Progenitor cell of endocrine pancreas (in vitro differentiated cells): ENCODE data around the gene ABCA10. TPM values are rescaled to one million over a fixed set of nuclear protein-coding genes. Genes with fewer than 3 reads are reported as not detected.

Source experiments
- DNase-seq: peaks from one replicate; pipeline ENCODE4 v3.0.0; 2021; ENCODE audit warnings: low spot score; ENCODE audit not compliant: unreplicated experiment
- H3K27ac Mint-ChIP-seq: 2 replicates; pipeline ENCODE4 v1.8.0; 2021; ENCODE audit warnings: mild to moderate bottlenecking, moderate library complexity, mixed read lengths
- H3K27me3 Mint-ChIP-seq: 2 replicates; pipeline ENCODE4 v1.8.0; 2021; ENCODE audit warnings: mixed read lengths
- H3K36me3 Mint-ChIP-seq: 2 replicates; pipeline ENCODE4 v1.8.0; 2022; ENCODE audit warnings: mixed read lengths; ENCODE audit not compliant: insufficient read depth
- H3K4me1 Mint-ChIP-seq: 2 replicates; pipeline ENCODE4 v1.8.0; 2021; ENCODE audit warnings: low read depth, mixed read lengths
- H3K4me3 Mint-ChIP-seq: 2 replicates; pipeline ENCODE4 v1.8.0; 2021; ENCODE audit warnings: low read depth, mild to moderate bottlenecking, moderate library complexity, mixed read lengths
- H3K9me3 Mint-ChIP-seq: 2 replicates; pipeline ENCODE4 v1.8.0; 2021; ENCODE audit warnings: low read depth, mixed read lengths
- total RNA-seq: library from RNA; stranded (reverse); gene quantifications from 2 replicates; pipeline ENCODE4 v1.2.1, GENCODE V29; 2021
- TF ChIP-seq, protein P1 (sequence below): fragments of 200-600 bp; sonication (generic); IDR thresholded peaks from one replicate; pipeline ENCODE4 v1.5.0; 2021; ENCODE audit warnings: antibody characterized with exemption, mild to moderate bottlenecking; ENCODE audit not compliant: unreplicated experiment

ABCA10 gene
- total RNA-seq, 1 donor from 2014 or later, result 0.17 TPM

DNA sequence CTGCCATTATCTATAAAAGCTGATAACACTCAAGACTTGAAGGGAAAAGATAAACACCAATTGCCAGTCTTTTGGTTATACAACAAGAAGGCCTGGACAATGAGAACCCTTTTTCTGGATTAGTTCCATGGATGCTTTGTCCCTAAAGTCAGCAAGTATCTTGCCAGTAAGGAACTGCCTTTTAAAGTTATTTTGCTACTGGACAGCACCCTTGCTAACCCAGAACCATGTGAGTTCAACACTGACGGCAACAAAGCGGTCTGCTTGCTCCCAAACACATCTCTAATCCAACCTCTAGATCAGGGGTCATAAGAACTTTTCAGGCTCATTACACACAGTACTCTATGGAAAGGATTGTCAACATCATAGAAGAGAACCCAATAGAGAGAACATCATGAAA, 61.7 kb downstream of the ABCA10 start:
- Mint-ChIP-seq H3K27me3 (no peaks in the 10 kb centered on the region), H3K4me3 (no peak overlapping the region), H3K36me3 (no peaks in the 10 kb centered on the region), H3K27ac (no peak overlapping the region), H3K9me3 (peaks cover 13% of the 10 kb centered on the region), H3K4me1 (no peaks in the 10 kb centered on the region)
- DNase-seq, result no peak
- TF ChIP-seq, protein P1, sequence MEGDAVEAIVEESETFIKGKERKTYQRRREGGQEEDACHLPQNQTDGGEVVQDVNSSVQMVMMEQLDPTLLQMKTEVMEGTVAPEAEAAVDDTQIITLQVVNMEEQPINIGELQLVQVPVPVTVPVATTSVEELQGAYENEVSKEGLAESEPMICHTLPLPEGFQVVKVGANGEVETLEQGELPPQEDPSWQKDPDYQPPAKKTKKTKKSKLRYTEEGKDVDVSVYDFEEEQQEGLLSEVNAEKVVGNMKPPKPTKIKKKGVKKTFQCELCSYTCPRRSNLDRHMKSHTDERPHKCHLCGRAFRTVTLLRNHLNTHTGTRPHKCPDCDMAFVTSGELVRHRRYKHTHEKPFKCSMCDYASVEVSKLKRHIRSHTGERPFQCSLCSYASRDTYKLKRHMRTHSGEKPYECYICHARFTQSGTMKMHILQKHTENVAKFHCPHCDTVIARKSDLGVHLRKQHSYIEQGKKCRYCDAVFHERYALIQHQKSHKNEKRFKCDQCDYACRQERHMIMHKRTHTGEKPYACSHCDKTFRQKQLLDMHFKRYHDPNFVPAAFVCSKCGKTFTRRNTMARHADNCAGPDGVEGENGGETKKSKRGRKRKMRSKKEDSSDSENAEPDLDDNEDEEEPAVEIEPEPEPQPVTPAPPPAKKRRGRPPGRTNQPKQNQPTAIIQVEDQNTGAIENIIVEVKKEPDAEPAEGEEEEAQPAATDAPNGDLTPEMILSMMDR, result no peak

DNA sequence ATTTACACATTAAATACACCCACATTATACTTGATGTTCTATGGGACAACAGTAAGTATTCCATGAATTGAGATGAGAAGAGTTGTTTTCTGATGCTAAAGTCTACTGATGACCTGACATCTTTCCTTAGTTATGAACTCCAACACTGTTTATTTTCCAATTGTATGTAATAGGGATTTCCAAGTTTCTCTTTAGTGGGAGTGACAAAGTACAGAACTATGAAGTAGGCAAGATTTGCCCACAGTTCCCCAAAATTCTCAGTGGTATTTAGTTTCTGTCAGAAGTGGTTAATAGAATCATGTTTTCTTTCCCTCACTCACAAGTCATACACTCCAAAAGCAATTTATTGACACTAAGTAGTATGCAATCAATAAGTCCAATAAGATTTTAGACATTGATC, 64.4 kb downstream of the ABCA10 start:
- no peak overlapping the region for H3K27ac Mint-ChIP-seq
- no peak overlapping the region for H3K4me3 Mint-ChIP-seq
- peaks cover 10% of the 10 kb centered on the region for H3K9me3 Mint-ChIP-seq
- TF ChIP-seq, protein P1, result no peak
- H3K27me3 Mint-ChIP-seq, result no peaks in the 10 kb centered on the region
- H3K36me3 Mint-ChIP-seq, result no peaks in the 10 kb centered on the region
- no peaks in the 10 kb centered on the region for H3K4me1 Mint-ChIP-seq
- DNase-seq, result no peak

DNA sequence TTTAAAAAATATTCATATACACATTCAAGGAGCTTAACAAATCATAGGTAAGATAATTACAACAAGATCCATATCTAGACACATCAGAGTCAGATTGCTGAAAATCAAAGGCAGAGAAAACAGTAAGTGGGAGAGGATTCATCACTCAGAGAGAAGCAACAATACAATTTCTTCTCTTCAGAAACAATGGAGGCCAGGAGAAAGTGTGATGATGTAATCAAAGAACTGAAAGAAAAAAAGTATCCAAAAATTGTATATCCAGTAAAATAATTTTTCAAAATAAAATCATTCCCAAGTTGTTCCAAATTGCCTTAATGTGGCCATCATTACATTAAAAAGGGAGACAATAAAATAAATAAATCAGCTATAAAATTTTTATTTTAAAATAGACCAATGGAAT, 69.2 kb downstream of the ABCA10 start:
- Mint-ChIP-seq H3K27ac (no peak overlapping the region), H3K27me3 (no peaks in the 10 kb centered on the region), H3K36me3 (no peaks in the 10 kb centered on the region), H3K9me3 (no peaks in the 10 kb centered on the region), H3K4me1 (no peaks in the 10 kb centered on the region), H3K4me3 (no peak overlapping the region)
- no peak for DNase-seq
- TF ChIP-seq, protein P1, result no peak

DNA sequence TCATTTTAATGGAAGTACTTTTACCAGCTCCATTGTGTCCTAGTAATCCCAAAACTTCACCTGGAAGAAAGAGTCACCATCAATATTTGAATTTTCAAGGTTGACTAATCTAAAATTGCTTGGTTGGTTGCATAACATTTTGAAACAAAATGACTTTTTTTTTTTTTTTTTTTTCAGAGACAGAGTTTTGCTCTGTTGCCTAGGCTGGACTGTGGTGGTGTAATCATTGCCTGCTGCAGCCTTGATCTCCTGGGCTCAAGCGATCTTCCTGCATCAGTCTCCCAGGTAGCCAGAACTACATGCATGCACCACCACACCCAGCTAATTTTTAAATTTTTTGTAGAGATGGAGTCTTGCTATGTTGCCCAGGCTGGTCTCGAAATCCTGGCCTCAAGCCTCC, 74.4 kb downstream of the ABCA10 start:
- Mint-ChIP-seq H3K4me3 (no peak overlapping the region), H3K4me1 (no peaks in the 10 kb centered on the region), H3K36me3 (no peaks in the 10 kb centered on the region), H3K27ac (no peak overlapping the region), H3K27me3 (no peaks in the 10 kb centered on the region), H3K9me3 (peaks cover 9% of the 10 kb centered on the region)
- TF ChIP-seq, protein P1, result no peak
- DNase-seq, result no peak

- no peaks in the 10 kb centered on the region for H3K36me3 Mint-ChIP-seq
- no peaks in the 10 kb centered on the region for H3K27me3 Mint-ChIP-seq
- TF ChIP-seq, protein P1, result no peak
- H3K9me3 Mint-ChIP-seq, result peaks cover 9% of the 10 kb centered on the region
- no peak overlapping the region for H3K4me3 Mint-ChIP-seq
- H3K27ac Mint-ChIP-seq, result no peak overlapping the region
- no peak for DNase-seq
- H3K4me1 Mint-ChIP-seq, result no peaks in the 10 kb centered on the region
Observed at GRCh38 chr17:69150333-69150732, 78.3 kb downstream of the ABCA10 start.
